ENCODE measurements around the gene TNXB. TPM values are rescaled to one million over a fixed set of nuclear protein-coding genes. Genes with fewer than 3 reads are reported as not detected.
"Not testable (repeated sequence)": the region's sequence is repeated elsewhere in the genome, so short reads cannot be mapped to it uniquely, and the experiment has no call there.

Gene TNXB
- total and polyA plus RNA-seq, 9 of the 15 experiments (the other 6 are each of a cell fraction or from before 2014, with no cell fraction given) = 0.14 to 28.1 (median 12.4) TPM

GRCh38 chr6:32043589-32044380 lies 65.4 kb downstream of the TNXB start:
- H4K20me1 ChIP-seq (replicated peaks; ENCODE audit: control insufficient read depth, insufficient read depth, low read length); DNase-seq (ENCODE audit: extremely low read depth in 1 of 4, low spot score in 3 of 4); POLR2A ChIA-PET; CTCF ChIA-PET (ENCODE audit: low intra/inter-chr PET ratio); H3K27me3 ChIP-seq (ENCODE audit: control insufficient read depth in 2 of 2, insufficient read depth in 2 of 2, low read length in 2 of 2); H3K9me3 ChIP-seq (replicated peaks; ENCODE audit: control insufficient read depth, insufficient read depth, low read depth, low read length); intact Hi-C loops (cut with micrococcal nuclease); H3K4me3 ChIP-seq; H3K27ac ChIP-seq (ENCODE audit: extremely low read depth, low read depth, low read length); H3K4me2 ChIP-seq (ENCODE audit: insufficient read depth, low read length); H2AFZ ChIP-seq (ENCODE audit: low read depth, low read length); FAIRE-seq; H3K36me3 ChIP-seq (ENCODE audit: control insufficient read depth, insufficient read depth, low read length); H3K9me1 ChIP-seq (ENCODE audit: control insufficient read depth, insufficient read depth, low read length); ATAC-seq; H3K79me2 ChIP-seq (ENCODE audit: control insufficient read depth, insufficient read depth, low read length): not testable (repeated sequence)
- in situ Hi-C loops (cut with MboI) = loop anchor here (5.0 to 10.0 kb wide), 2 partner anchors 36 to 89 kb away; partner anchors contain the start of genes NELFE and SKIC2
- TF ChIP-seq HDGF (IDR thresholded peaks at IDR 0.05) = peak; percentile 70; the same call in 1 of the 2 replicates
- Histone ChIP-seq H3K4me1 (replicated peaks in 1 of 2; ENCODE audit: control insufficient read depth in 2 of 2, insufficient read depth in 2 of 2, low read length in 2 of 2) (peaks cover 29 to 54% of the 10 kb centered on the region in 2 experiments), H3K9ac (ENCODE audit: insufficient read depth in 1 of 2, low read depth in 2 of 2, low read length in 2 of 2) (peak overlapping the region in 1 of 2 experiments; percentile 87; a peak in 2 of 4 replicates)
- 89% methylated on average over 11 of the region's 31 CpGs for whole genome bisulfite sequencing (ENCODE audit: insufficient coverage, low coverage, missing lambda C conversion rate)
- TSS peak; percentile 40 for BruUV-seq (replicated peaks)

DNA sequence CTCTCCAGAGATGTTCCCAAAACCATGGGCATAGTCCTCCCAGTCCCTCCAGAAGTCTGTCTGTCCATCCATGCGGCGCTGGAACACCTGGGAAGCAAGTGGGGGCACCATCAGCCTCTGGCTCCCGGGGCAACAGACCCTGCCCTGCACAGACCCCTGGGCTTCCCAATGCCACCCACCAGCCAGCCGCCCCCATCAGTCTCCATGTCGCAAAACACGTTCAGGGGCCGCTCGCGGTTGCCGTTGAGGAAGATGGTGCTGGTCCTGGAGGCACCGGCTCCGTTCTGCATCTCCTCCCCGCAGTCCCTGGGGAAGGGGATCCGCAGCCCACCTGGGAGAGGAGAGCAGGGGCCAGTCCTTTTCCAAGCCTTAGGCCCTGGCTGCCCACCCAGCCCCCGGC lies 66.9 kb downstream of the TNXB start:
- H4K20me1 ChIP-seq (replicated peaks; ENCODE audit: control insufficient read depth, insufficient read depth, low read length); intact Hi-C loops (cut with micrococcal nuclease); H2AFZ ChIP-seq (ENCODE audit: low read depth, low read length); BruUV-seq (replicated peaks); POLR2A ChIA-PET; H3K27me3 ChIP-seq (ENCODE audit: control insufficient read depth in 2 of 2, insufficient read depth in 2 of 2, low read length in 2 of 2); H3K9ac ChIP-seq (ENCODE audit: insufficient read depth in 1 of 2, low read depth in 2 of 2, low read length in 2 of 2); H3K36me3 ChIP-seq (ENCODE audit: control insufficient read depth, insufficient read depth, low read length); H3K4me2 ChIP-seq (ENCODE audit: insufficient read depth, low read length); FAIRE-seq; H3K27ac ChIP-seq (ENCODE audit: extremely low read depth, low read depth, low read length); H3K9me1 ChIP-seq (ENCODE audit: control insufficient read depth, insufficient read depth, low read length); H3K9me3 ChIP-seq (replicated peaks; ENCODE audit: control insufficient read depth, insufficient read depth, low read depth, low read length); ATAC-seq; H3K4me3 ChIP-seq; DNase-seq (ENCODE audit: extremely low read depth in 1 of 4, low spot score in 3 of 4); CTCF ChIA-PET (ENCODE audit: low intra/inter-chr PET ratio); H3K79me2 ChIP-seq (ENCODE audit: control insufficient read depth, insufficient read depth, low read length): not testable (repeated sequence)
- in situ Hi-C loops (cut with MboI) = loop anchor here (5.0 to 10.0 kb wide), 2 partner anchors 35 to 87 kb away; partner anchors contain the start of genes NELFE and SKIC2
- peaks cover 14 to 45% of the 10 kb centered on the region in 2 experiments for H3K4me1 ChIP-seq (replicated peaks in 1 of 2; ENCODE audit: control insufficient read depth in 2 of 2, insufficient read depth in 2 of 2, low read length in 2 of 2)
- WGBS (ENCODE audit: insufficient coverage, low coverage, missing lambda C conversion rate) = 81% methylated on average over 8 of the region's 15 CpGs

GRCh38 chr6:32041385-32041784 lies 67.8 kb downstream of the TNXB start:
- H3K27me3 ChIP-seq (ENCODE audit: control insufficient read depth in 2 of 2, insufficient read depth in 2 of 2, low read length in 2 of 2); DNase-seq (ENCODE audit: extremely low read depth in 1 of 4, low spot score in 3 of 4); POLR2A ChIA-PET; H3K79me2 ChIP-seq (ENCODE audit: control insufficient read depth, insufficient read depth, low read length); intact Hi-C loops (cut with micrococcal nuclease); H3K27ac ChIP-seq (ENCODE audit: extremely low read depth, low read depth, low read length); FAIRE-seq; H4K20me1 ChIP-seq (replicated peaks; ENCODE audit: control insufficient read depth, insufficient read depth, low read length); H3K4me3 ChIP-seq; ATAC-seq; H3K4me2 ChIP-seq (ENCODE audit: insufficient read depth, low read length); H3K9me3 ChIP-seq (replicated peaks; ENCODE audit: control insufficient read depth, insufficient read depth, low read depth, low read length); CTCF ChIA-PET (ENCODE audit: low intra/inter-chr PET ratio); H3K9me1 ChIP-seq (ENCODE audit: control insufficient read depth, insufficient read depth, low read length); H3K9ac ChIP-seq (ENCODE audit: insufficient read depth in 1 of 2, low read depth in 2 of 2, low read length in 2 of 2); H2AFZ ChIP-seq (ENCODE audit: low read depth, low read length); BruUV-seq (replicated peaks); H3K36me3 ChIP-seq (ENCODE audit: control insufficient read depth, insufficient read depth, low read length): not testable (repeated sequence)
- in situ Hi-C loops (cut with MboI) = loop anchor here (5.0 to 10.0 kb wide), 2 partner anchors 34 to 87 kb away; partner anchors contain the start of genes NELFE and SKIC2
- WGBS (ENCODE audit: insufficient coverage, low coverage, missing lambda C conversion rate) = 69% methylated on average over 5 of the region's 10 CpGs
- peaks cover 6 to 36% of the 10 kb centered on the region in 2 experiments for H3K4me1 ChIP-seq (replicated peaks in 1 of 2; ENCODE audit: control insufficient read depth in 2 of 2, insufficient read depth in 2 of 2, low read length in 2 of 2)

- H3K36me3 ChIP-seq (ENCODE audit: control insufficient read depth, insufficient read depth, low read length); FAIRE-seq; H3K27me3 ChIP-seq (ENCODE audit: control insufficient read depth in 2 of 2, insufficient read depth in 2 of 2, low read length in 2 of 2); H3K4me3 ChIP-seq; DNase-seq (ENCODE audit: extremely low read depth in 1 of 4, low spot score in 3 of 4); H3K4me2 ChIP-seq (ENCODE audit: insufficient read depth, low read length); H3K9ac ChIP-seq (ENCODE audit: insufficient read depth in 1 of 2, low read depth in 2 of 2, low read length in 2 of 2); H3K9me3 ChIP-seq (replicated peaks; ENCODE audit: control insufficient read depth, insufficient read depth, low read depth, low read length); H3K79me2 ChIP-seq (ENCODE audit: control insufficient read depth, insufficient read depth, low read length); H3K9me1 ChIP-seq (ENCODE audit: control insufficient read depth, insufficient read depth, low read length); ATAC-seq; H2AFZ ChIP-seq (ENCODE audit: low read depth, low read length); H3K27ac ChIP-seq (ENCODE audit: extremely low read depth, low read depth, low read length); BruUV-seq (replicated peaks); H4K20me1 ChIP-seq (replicated peaks; ENCODE audit: control insufficient read depth, insufficient read depth, low read length); POLR2A ChIA-PET; CTCF ChIA-PET (ENCODE audit: low intra/inter-chr PET ratio); intact Hi-C loops (cut with micrococcal nuclease): not testable (repeated sequence)
- in situ Hi-C loops (cut with MboI) = loop anchor here (5.0 to 10.0 kb wide), 2 partner anchors 34 to 86 kb away; partner anchors contain the start of genes NELFE and SKIC2
- no CpG with 5 or more reads among the region's 13 CpGs for WGBS (ENCODE audit: insufficient coverage, low coverage, missing lambda C conversion rate)
- H3K4me1 ChIP-seq (replicated peaks in 1 of 2; ENCODE audit: control insufficient read depth in 2 of 2, insufficient read depth in 2 of 2, low read length in 2 of 2) = peaks cover 2 to 32% of the 10 kb centered on the region in 2 experiments
These were observed 68.2 kb downstream of the TNXB start for GRCh38 chr6:32041050-32041321.

Data from K562 (cell line).